ENCODE measurements around the gene SPINDOC. TPM values are rescaled to one million over a fixed set of nuclear protein-coding genes. Genes with fewer than 3 reads are reported as not detected.

The SPINDOC gene
- total RNA-seq, 1 experiment from 2014 or later, result 50.9 TPM

DNA sequence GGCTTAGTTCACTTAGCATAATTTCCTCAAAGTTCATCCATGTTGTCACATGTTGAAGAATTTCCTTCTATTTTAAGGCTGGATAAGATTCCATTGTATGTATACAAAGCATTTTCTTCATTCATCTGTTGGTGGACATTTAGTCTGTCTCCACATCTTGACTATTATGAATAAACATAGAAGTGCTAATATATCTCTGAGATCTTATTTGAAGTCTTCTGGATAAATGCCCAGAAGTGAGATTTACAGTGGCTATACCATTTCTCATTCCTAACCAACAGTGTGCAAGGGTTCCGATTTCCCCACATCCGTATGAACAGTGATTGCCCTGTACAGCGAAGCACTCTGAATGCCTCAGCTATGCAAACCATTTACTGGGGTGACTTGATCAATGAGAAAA is 38.1 kb upstream of the SPINDOC start:
- no TSS peak for BruUV-seq (replicated peaks)
- intact Hi-C loops (cut with micrococcal nuclease), result no loop called here
- no peak overlapping the region for H3K4me2 ChIP-seq (ENCODE audit: low read length)

More for the DNA sequence above, 38.1 kb upstream of the SPINDOC start:
- no peak overlapping the region for H3K4me3 ChIP-seq (replicated peaks in 1 of 2; ENCODE audit: low read depth in 1 of 2, low read length in 2 of 2)
- DNase-seq (ENCODE audit: low read depth, low spot score) (no peak), ATAC-seq (no peak)
- no peaks in the 10 kb centered on the region for H3K9me3 ChIP-seq (ENCODE audit: control insufficient read depth in 1 of 2, insufficient read depth in 1 of 2, low read depth in 1 of 2, low read length in 2 of 2)
- no peak for TF ChIP-seq ELF1 (IDR thresholded peaks at IDR 0.05; ENCODE audit: borderline replicate concordance, low read depth)
- TF ChIP-seq POLR2AphosphoS5 (IDR thresholded peaks at IDR 0.05; ENCODE audit: low read depth, low read length), result no peak
- TF ChIP-seq RAD21 (IDR thresholded peaks at IDR 0.05; ENCODE audit: low read depth), result no peak
- no peak for TF ChIP-seq CBX3 (IDR thresholded peaks at IDR 0.05; ENCODE audit: low read depth)
- TF ChIP-seq, protein P1, sequence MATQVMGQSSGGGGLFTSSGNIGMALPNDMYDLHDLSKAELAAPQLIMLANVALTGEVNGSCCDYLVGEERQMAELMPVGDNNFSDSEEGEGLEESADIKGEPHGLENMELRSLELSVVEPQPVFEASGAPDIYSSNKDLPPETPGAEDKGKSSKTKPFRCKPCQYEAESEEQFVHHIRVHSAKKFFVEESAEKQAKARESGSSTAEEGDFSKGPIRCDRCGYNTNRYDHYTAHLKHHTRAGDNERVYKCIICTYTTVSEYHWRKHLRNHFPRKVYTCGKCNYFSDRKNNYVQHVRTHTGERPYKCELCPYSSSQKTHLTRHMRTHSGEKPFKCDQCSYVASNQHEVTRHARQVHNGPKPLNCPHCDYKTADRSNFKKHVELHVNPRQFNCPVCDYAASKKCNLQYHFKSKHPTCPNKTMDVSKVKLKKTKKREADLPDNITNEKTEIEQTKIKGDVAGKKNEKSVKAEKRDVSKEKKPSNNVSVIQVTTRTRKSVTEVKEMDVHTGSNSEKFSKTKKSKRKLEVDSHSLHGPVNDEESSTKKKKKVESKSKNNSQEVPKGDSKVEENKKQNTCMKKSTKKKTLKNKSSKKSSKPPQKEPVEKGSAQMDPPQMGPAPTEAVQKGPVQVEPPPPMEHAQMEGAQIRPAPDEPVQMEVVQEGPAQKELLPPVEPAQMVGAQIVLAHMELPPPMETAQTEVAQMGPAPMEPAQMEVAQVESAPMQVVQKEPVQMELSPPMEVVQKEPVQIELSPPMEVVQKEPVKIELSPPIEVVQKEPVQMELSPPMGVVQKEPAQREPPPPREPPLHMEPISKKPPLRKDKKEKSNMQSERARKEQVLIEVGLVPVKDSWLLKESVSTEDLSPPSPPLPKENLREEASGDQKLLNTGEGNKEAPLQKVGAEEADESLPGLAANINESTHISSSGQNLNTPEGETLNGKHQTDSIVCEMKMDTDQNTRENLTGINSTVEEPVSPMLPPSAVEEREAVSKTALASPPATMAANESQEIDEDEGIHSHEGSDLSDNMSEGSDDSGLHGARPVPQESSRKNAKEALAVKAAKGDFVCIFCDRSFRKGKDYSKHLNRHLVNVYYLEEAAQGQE (IDR thresholded peaks at IDR 0.05; ENCODE audit: low read depth), result no peak
- TF ChIP-seq EGR1 (IDR thresholded peaks at IDR 0.05; ENCODE audit: low read depth), result no peak
- TF ChIP-seq POLR2A (IDR thresholded peaks at IDR 0.05; ENCODE audit: borderline replicate concordance, extremely low read depth, insufficient read depth, insufficient read length), result no peak
- TF ChIP-seq EZH2 (IDR thresholded peaks at IDR 0.05), result no peak
- no peak for TF ChIP-seq ZFX (IDR thresholded peaks at IDR 0.05)
- TF ChIP-seq EZH2phosphoT487 (IDR thresholded peaks at IDR 0.05; ENCODE audit: borderline replicate concordance), result no peak
- TF ChIP-seq, protein P2, sequence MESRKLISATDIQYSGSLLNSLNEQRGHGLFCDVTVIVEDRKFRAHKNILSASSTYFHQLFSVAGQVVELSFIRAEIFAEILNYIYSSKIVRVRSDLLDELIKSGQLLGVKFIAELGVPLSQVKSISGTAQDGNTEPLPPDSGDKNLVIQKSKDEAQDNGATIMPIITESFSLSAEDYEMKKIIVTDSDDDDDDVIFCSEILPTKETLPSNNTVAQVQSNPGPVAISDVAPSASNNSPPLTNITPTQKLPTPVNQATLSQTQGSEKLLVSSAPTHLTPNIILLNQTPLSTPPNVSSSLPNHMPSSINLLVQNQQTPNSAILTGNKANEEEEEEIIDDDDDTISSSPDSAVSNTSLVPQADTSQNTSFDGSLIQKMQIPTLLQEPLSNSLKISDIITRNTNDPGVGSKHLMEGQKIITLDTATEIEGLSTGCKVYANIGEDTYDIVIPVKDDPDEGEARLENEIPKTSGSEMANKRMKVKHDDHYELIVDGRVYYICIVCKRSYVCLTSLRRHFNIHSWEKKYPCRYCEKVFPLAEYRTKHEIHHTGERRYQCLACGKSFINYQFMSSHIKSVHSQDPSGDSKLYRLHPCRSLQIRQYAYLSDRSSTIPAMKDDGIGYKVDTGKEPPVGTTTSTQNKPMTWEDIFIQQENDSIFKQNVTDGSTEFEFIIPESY (IDR thresholded peaks at IDR 0.05; ENCODE audit: extremely low read depth, insufficient replicate concordance, low read length), result no peak
- TF ChIP-seq YY1 (IDR thresholded peaks at IDR 0.05; ENCODE audit: extremely low read depth, insufficient replicate concordance, low read depth, low read length), result no peak
- TF ChIP-seq, protein P3, sequence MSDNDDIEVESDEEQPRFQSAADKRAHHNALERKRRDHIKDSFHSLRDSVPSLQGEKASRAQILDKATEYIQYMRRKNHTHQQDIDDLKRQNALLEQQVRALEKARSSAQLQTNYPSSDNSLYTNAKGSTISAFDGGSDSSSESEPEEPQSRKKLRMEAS (IDR thresholded peaks at IDR 0.05), result no peak
- TF ChIP-seq SIN3A (IDR thresholded peaks at IDR 0.05; ENCODE audit: low read depth), result no peak
- no peaks in the 10 kb centered on the region for H4K20me1 ChIP-seq (ENCODE audit: insufficient read depth)
- POLR2A ChIA-PET, result no interaction called here
- H3K9ac ChIP-seq (ENCODE audit: low read length), result no peak overlapping the region
- H3K79me2 ChIP-seq (ENCODE audit: insufficient read depth, low read length), result no peaks in the 10 kb centered on the region
- no peak overlapping the region for H3K27ac ChIP-seq (ENCODE audit: low read depth, low read length)
- no peak overlapping the region for H2AFZ ChIP-seq (ENCODE audit: low read depth, low read length, poor library complexity, severe bottlenecking)
- CTCF ChIA-PET, result no interaction called here
- RAD21 ChIA-PET (ENCODE audit: low non-redundant PET in 1 of 2, low total read pairs in 2 of 2, uncharacterized antibody in 2 of 2, unreplicated experiment in 2 of 2), result no interaction called here
- no peaks in the 10 kb centered on the region for H3K36me3 ChIP-seq (ENCODE audit: control insufficient read depth in 1 of 2, insufficient read depth in 2 of 2, low read length in 2 of 2)
- no peaks in the 10 kb centered on the region for H3K9me2 ChIP-seq (ENCODE audit: insufficient read depth)
- H3K27me3 ChIP-seq (ENCODE audit: insufficient read depth, low read length), result no peaks in the 10 kb centered on the region
- H3K4me1 ChIP-seq (ENCODE audit: control insufficient read depth in 1 of 2, insufficient read depth in 2 of 2, low read length in 2 of 2), result peaks cover 0 to 5% of the 10 kb centered on the region in 2 experiments; a peak in 1 of 4 replicates
